ENCODE data around the gene DUSP22. TPM values are rescaled to one million over a fixed set of nuclear protein-coding genes. Genes with fewer than 3 reads are reported as not detected.
A peak's percentile ranks its signal among the peaks of the same experiment; 100 is the strongest.

DUSP22 gene
- total RNA-seq, 1 donor from 2014 or later: 40.0 TPM

- peak overlapping the region; percentile 52 for H2AFZ ChIP-seq (replicated peaks)
- peak overlapping the region; percentile 71 for H3K27ac Mint-ChIP-seq
These were observed 1.0 kb upstream of the DUSP22 start for GRCh38 chr6:291204-291696.

GRCh38 chr6:292506-293192 lies 362 bp downstream of the DUSP22 start:
- Histone ChIP-seq H3K27ac (peak overlapping the region; percentile 72), H3K79me2 (ENCODE audit: low read depth) (peaks cover 30% of the 10 kb centered on the region), H3F3A (ENCODE audit: low read depth) (peaks cover 23% of the 10 kb centered on the region), H3K27me3 (no peaks in the 10 kb centered on the region), H3K4me1 (peaks cover 9% of the 10 kb centered on the region), H3K4me3 (peak overlapping the region; percentile 60), H3K9ac (no peak overlapping the region), H3K36me3 (no peaks in the 10 kb centered on the region), H3K4me2 (peak overlapping the region; percentile 88), H2AFZ (replicated peaks) (peak overlapping the region; percentile 92), H3K9me3 (ENCODE audit: low read depth) (peaks cover 4% of the 10 kb centered on the region), H4K20me1 (ENCODE audit: low read depth) (peaks cover 4% of the 10 kb centered on the region)
- H3K4me1 Mint-ChIP-seq: peaks cover 20% of the 10 kb centered on the region
- H3K27ac Mint-ChIP-seq: peak overlapping the region; percentile 95
- peaks cover 5% of the 10 kb centered on the region for H3K27me3 Mint-ChIP-seq (ENCODE audit: insufficient read depth, low read depth)
- DNase-seq (ENCODE audit: low spot score): peak; percentile 72
- TF ChIP-seq EZH2phosphoT487 (IDR thresholded peaks at IDR 0.05) (no peak), EZH2 (IDR thresholded peaks at IDR 0.05) (peak; percentile 26)
- peaks cover 23% of the 10 kb centered on the region for H3K9me3 Mint-ChIP-seq
- no peaks in the 10 kb centered on the region for H3K36me3 Mint-ChIP-seq
- H3K4me3 Mint-ChIP-seq: peak overlapping the region; percentile 96

More at GRCh38 chr6:291204-291696, 1.0 kb upstream of the DUSP22 start:
- Histone ChIP-seq H3K9me3 (ENCODE audit: low read depth) (peaks cover 4% of the 10 kb centered on the region), H3K79me2 (ENCODE audit: low read depth) (peaks cover 21% of the 10 kb centered on the region), H3K4me1 (peaks cover 9% of the 10 kb centered on the region), H4K20me1 (ENCODE audit: low read depth) (no peaks in the 10 kb centered on the region), H3F3A (ENCODE audit: low read depth) (peaks cover 23% of the 10 kb centered on the region), H3K4me2 (peak overlapping the region; percentile 88), H3K4me3 (peak overlapping the region; percentile 60), H3K27me3 (no peaks in the 10 kb centered on the region), H3K36me3 (no peaks in the 10 kb centered on the region), H3K9ac (no peak overlapping the region), H3K27ac (no peak overlapping the region)
- TF ChIP-seq, protein P1, sequence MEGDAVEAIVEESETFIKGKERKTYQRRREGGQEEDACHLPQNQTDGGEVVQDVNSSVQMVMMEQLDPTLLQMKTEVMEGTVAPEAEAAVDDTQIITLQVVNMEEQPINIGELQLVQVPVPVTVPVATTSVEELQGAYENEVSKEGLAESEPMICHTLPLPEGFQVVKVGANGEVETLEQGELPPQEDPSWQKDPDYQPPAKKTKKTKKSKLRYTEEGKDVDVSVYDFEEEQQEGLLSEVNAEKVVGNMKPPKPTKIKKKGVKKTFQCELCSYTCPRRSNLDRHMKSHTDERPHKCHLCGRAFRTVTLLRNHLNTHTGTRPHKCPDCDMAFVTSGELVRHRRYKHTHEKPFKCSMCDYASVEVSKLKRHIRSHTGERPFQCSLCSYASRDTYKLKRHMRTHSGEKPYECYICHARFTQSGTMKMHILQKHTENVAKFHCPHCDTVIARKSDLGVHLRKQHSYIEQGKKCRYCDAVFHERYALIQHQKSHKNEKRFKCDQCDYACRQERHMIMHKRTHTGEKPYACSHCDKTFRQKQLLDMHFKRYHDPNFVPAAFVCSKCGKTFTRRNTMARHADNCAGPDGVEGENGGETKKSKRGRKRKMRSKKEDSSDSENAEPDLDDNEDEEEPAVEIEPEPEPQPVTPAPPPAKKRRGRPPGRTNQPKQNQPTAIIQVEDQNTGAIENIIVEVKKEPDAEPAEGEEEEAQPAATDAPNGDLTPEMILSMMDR (IDR thresholded peaks at IDR 0.05): no peak
- no peak for TF ChIP-seq EZH2 (IDR thresholded peaks at IDR 0.05)
- no peak for TF ChIP-seq EZH2phosphoT487 (IDR thresholded peaks at IDR 0.05)
- Mint-ChIP-seq H3K27me3 (ENCODE audit: insufficient read depth, low read depth) (peaks cover 6% of the 10 kb centered on the region), H3K4me1 (peaks cover 14% of the 10 kb centered on the region), H3K4me3 (peak overlapping the region; percentile 84), H3K36me3 (no peaks in the 10 kb centered on the region), H3K9me3 (peaks cover 20% of the 10 kb centered on the region)
- no peak for DNase-seq (ENCODE audit: low spot score)

GRCh38 chr6:293193-294174 lies 1.2 kb downstream of the DUSP22 start:
- Histone ChIP-seq H3K9ac (no peak overlapping the region), H3K79me2 (ENCODE audit: low read depth) (peaks cover 38% of the 10 kb centered on the region), H3K4me2 (peak overlapping the region; percentile 88), H3K9me3 (ENCODE audit: low read depth) (peaks cover 4% of the 10 kb centered on the region), H3K27me3 (no peaks in the 10 kb centered on the region), H3K4me1 (peaks cover 9% of the 10 kb centered on the region), H4K20me1 (ENCODE audit: low read depth) (peaks cover 4% of the 10 kb centered on the region), H2AFZ (replicated peaks) (peak overlapping the region; percentile 92), H3K4me3 (peak overlapping the region; percentile 60), H3K36me3 (no peaks in the 10 kb centered on the region), H3F3A (ENCODE audit: low read depth) (peaks cover 23% of the 10 kb centered on the region), H3K27ac (no peak overlapping the region)
- peak overlapping the region; percentile 96 for H3K4me3 Mint-ChIP-seq
- no peaks in the 10 kb centered on the region for H3K36me3 Mint-ChIP-seq
- peak overlapping the region; percentile 55 for H3K27ac Mint-ChIP-seq
- peaks cover 26% of the 10 kb centered on the region for H3K4me1 Mint-ChIP-seq
- peaks cover 23% of the 10 kb centered on the region for H3K9me3 Mint-ChIP-seq
- peaks cover 5% of the 10 kb centered on the region for H3K27me3 Mint-ChIP-seq (ENCODE audit: insufficient read depth, low read depth)
- no peak for TF ChIP-seq EZH2 (IDR thresholded peaks at IDR 0.05)
- TF ChIP-seq, protein P1 (IDR thresholded peaks at IDR 0.05): no peak
- DNase-seq (ENCODE audit: low spot score): peak; percentile 53
